GM23338 (cell line): ENCODE measurements around the gene H1-8. TPM values are rescaled to one million over a fixed set of nuclear protein-coding genes. Genes with fewer than 3 reads are reported as not detected.
"Not testable (repeated sequence)": the region's sequence is repeated elsewhere in the genome, so short reads cannot be mapped to it uniquely, and the experiment has no call there.

Experiments used
- ATAC-seq: fragments of 200-7000 bp; cut with Tn5 transposase; 3 replicates; pipeline ENCODE4 v1.9.1; 2020
- DNase-seq: peaks from one replicate; pipeline ENCODE4 v3.0.0-alpha.2; 2015; ENCODE audit warnings: low spot score
- H2AFZ ChIP-seq: fragments of 200-600 bp; sonication (generic); 2 replicates; pipeline ENCODE4 v1.8.0; 2016; ENCODE audit warnings: antibody characterized with exemption, mild to moderate bottlenecking, moderate library complexity
- H3F3A ChIP-seq: fragments of 200-600 bp; sonication (generic); replicated peaks from 2 replicates; pipeline ENCODE4 v1.8.0; 2017; ENCODE audit warnings: antibody characterized with exemption, mixed run types, low read depth
- H3K27ac ChIP-seq: fragments of 200-600 bp; sonication (generic); 2 replicates; pipeline ENCODE4 v1.6.1; 2016; ENCODE audit warnings: low read depth
- H3K27me3 ChIP-seq: fragments of 200-600 bp; sonication (generic); 2 replicates; pipeline ENCODE4 v1.8.0; 2016; ENCODE audit warnings: mild to moderate bottlenecking, mixed run types, moderate library complexity; ENCODE audit not compliant: insufficient read depth
- H3K36me3 ChIP-seq: fragments of 200-600 bp; sonication (generic); 2 replicates; pipeline ENCODE4 v1.8.0; 2016; ENCODE audit warnings: mild to moderate bottlenecking; ENCODE audit not compliant: insufficient read depth
- H3K4me1 ChIP-seq: fragments of 200-600 bp; sonication (generic); 2 replicates; pipeline ENCODE4 v1.8.0; 2016; ENCODE audit warnings: mild to moderate bottlenecking, moderate library complexity; ENCODE audit not compliant: insufficient read depth
- H3K4me2 ChIP-seq: fragments of 200-600 bp; sonication (generic); 2 replicates; pipeline ENCODE4 v1.7.1; 2017; ENCODE audit warnings: mixed run types
- H3K4me3 ChIP-seq: fragments of 200-600 bp; sonication (generic); 2 replicates; pipeline ENCODE4 v1.6.1; 2016; ENCODE audit warnings: mixed run types
- H3K79me2 ChIP-seq: fragments of 200-600 bp; sonication (generic); replicated peaks from 2 replicates; pipeline ENCODE4 v1.8.0; 2017; ENCODE audit warnings: mild to moderate bottlenecking; ENCODE audit not compliant: insufficient read depth
- H3K9me2 ChIP-seq: fragments of 200-600 bp; sonication (generic); 2 replicates; pipeline ENCODE4 v1.8.0; 2017; ENCODE audit not compliant: insufficient read depth
- H4K20me1 ChIP-seq: fragments of 200-600 bp; sonication (generic); replicated peaks from 2 replicates; pipeline ENCODE4 v1.8.0; 2017; ENCODE audit warnings: mild to moderate bottlenecking; ENCODE audit not compliant: insufficient read depth
- H3K27ac Mint-ChIP-seq: 2 replicates; pipeline ENCODE4 v1.8.0; 2020; ENCODE audit warnings: inconsistent platforms, mild to moderate bottlenecking, moderate library complexity, mixed read lengths
- H3K27me3 Mint-ChIP-seq: 3 replicates; pipeline ENCODE4 v1.8.0; 2022; ENCODE audit warnings: low read depth, mild to moderate bottlenecking, moderate library complexity, mixed read lengths, inconsistent platforms; ENCODE audit not compliant: insufficient read depth, poor library complexity
- H3K36me3 Mint-ChIP-seq: 3 replicates; pipeline ENCODE4 v1.8.0; 2021; ENCODE audit warnings: low read depth, mild to moderate bottlenecking, inconsistent platforms, moderate library complexity, mixed read lengths
- H3K4me1 Mint-ChIP-seq: 3 replicates; pipeline ENCODE4 v1.8.0; 2020; ENCODE audit warnings: mild to moderate bottlenecking, inconsistent platforms, mixed read lengths
- H3K4me3 Mint-ChIP-seq: 3 replicates; pipeline ENCODE4 v1.8.0; 2021; ENCODE audit warnings: moderate library complexity, mild to moderate bottlenecking, inconsistent platforms, mixed read lengths
- H3K9me3 Mint-ChIP-seq: 3 replicates; pipeline ENCODE4 v1.8.0; 2020; ENCODE audit warnings: moderate library complexity, mild to moderate bottlenecking, inconsistent platforms, mixed read lengths
- NANOG ChIP-seq: IDR thresholded peaks from 2 replicates; pipeline ENCODE4 v1.6.1; 2016; ENCODE audit warnings: antibody characterized with exemption, borderline replicate concordance
- polyA plus RNA-seq: library from polyadenylated mRNA; unstranded; fragments of >200 nt; fragmentation: Nextera tagmentation; extraction: Ambion mirVana; gene quantifications from 2 replicates; pipeline ENCODE4 v1.2.1, GENCODE V29; 2016
- total RNA-seq: library from RNA; depleted of rRNA; stranded (reverse); fragments of >200 nt; shearing (Covaris generic); gene quantifications from 2 replicates; pipeline ENCODE4 v1.2.3, GENCODE V29; 2014
- TF ChIP-seq, protein P1 (sequence below): fragments of 250-450 bp; sonication (Bioruptor Pico); IDR thresholded peaks from 2 replicates; pipeline ENCODE4 v1.5.0; 2020; ENCODE audit warnings: mild to moderate bottlenecking, moderate library complexity

H1-8 gene
- total and polyA plus RNA-seq, 2 experiments from 2014 or later, result not detected

DNA sequence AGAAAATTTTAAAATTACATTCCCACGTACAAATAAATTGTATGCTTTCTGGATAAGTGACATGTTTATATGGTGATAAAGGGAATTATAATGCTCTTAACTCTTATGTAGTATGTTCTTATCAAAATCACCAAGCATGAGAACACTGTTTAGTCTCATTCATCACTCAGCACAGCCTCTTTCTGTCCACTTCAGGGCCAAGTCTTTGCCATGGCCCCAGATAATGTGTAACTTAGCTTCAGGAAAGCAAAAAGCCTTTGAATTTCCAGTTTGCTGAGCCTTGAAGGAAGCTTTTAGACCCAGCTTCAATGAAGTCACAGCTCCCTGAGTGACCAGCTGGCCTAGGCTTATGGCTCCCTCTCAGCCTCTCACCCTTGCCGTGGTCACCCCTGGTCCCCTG lies 45.1 kb upstream of the H1-8 start:
- not testable (repeated sequence) for H3F3A ChIP-seq, H3K27ac ChIP-seq
- H3K36me3 Mint-ChIP-seq, result peaks cover 16% of the 10 kb centered on the region

DNA sequence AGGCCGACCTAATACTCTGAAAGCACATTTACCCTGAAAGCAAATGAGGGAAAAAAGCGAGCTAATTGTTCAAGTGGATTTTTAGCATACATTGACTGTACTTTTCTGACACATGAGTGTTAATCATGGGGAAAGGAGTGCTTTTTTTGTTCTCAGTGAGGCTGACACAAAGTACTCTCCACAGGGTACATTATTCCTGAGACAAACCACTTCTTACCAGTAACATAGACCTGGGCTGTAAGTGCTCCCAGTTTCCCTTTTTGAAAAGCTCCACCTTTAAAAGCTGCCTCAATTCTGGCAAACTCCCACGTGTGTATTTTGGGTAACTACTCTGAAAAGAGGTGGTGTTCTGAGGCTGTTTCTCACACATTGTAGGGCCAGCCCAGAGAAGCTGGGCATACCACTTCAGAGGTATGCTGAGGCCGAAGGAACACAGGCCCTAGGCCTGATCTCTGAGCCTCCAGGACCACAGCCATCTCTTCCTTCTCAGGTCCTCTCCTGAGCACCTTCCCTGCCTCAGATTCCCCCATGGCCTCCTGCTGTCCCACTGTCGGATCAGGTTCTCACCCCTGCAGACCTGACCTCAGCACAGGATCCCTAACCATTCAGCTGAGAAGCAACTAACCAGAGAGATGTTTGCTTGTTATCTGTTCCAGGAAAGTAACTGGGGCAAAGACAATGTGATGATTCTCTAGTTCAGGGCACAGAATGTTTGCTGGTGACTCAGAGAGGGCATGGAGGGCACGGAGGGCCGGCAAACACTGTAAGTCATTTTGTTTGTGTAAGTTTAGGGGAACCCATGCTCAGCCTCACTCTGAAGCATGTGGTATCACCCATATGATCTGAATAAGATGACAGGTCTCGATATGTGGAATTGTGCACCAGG lies 44.1 kb upstream of the H1-8 start:
- H3K27me3 Mint-ChIP-seq, H2AFZ ChIP-seq, H3K4me2 ChIP-seq, ATAC-seq, H3K27ac ChIP-seq, H3F3A ChIP-seq, H3K79me2 ChIP-seq, H4K20me1 ChIP-seq, H3K9me2 ChIP-seq, H3K36me3 ChIP-seq, DNase-seq, H3K27me3 ChIP-seq, H3K4me3 Mint-ChIP-seq, H3K4me3 ChIP-seq, H3K9me3 Mint-ChIP-seq, H3K4me1 ChIP-seq: not testable (repeated sequence)
- Mint-ChIP-seq H3K4me1 (peaks cover 16% of the 10 kb centered on the region), H3K36me3 (peaks cover 16% of the 10 kb centered on the region), H3K27ac (0 out of 2 replicates have a peak overlapping the region, but pooled peaks have one; percentile 44)

More for the DNA sequence above, 45.1 kb upstream of the H1-8 start:
- DNase-seq, H4K20me1 ChIP-seq, H3K9me2 ChIP-seq, H3K36me3 ChIP-seq, H3K4me1 ChIP-seq, H2AFZ ChIP-seq, H3K4me2 ChIP-seq, H3K79me2 ChIP-seq, H3K4me3 Mint-ChIP-seq, H3K9me3 Mint-ChIP-seq, H3K27ac Mint-ChIP-seq, H3K4me3 ChIP-seq, H3K27me3 ChIP-seq, ATAC-seq: not testable (repeated sequence)
- peaks cover 16% of the 10 kb centered on the region for H3K4me1 Mint-ChIP-seq
- peaks cover 11% of the 10 kb centered on the region for H3K27me3 Mint-ChIP-seq

- not testable (repeated sequence) for H3K79me2 ChIP-seq, H4K20me1 ChIP-seq, ATAC-seq, H3K4me1 ChIP-seq, H3K9me3 Mint-ChIP-seq, H3K4me3 Mint-ChIP-seq, DNase-seq, H3K4me3 ChIP-seq, H3K27ac Mint-ChIP-seq, H3K36me3 ChIP-seq, H3K27me3 Mint-ChIP-seq, H2AFZ ChIP-seq, H3K4me2 ChIP-seq, H3K27ac ChIP-seq, H3F3A ChIP-seq, H3K27me3 ChIP-seq, H3K9me2 ChIP-seq
- peaks cover 13% of the 10 kb centered on the region for H3K4me1 Mint-ChIP-seq
- H3K36me3 Mint-ChIP-seq, result peaks cover 16% of the 10 kb centered on the region
Measured at GRCh38 chr3:129499604-129500333, 43.2 kb upstream of the H1-8 start.

GRCh38 chr3:129500334-129500658 lies 42.7 kb upstream of the H1-8 start:
- Histone ChIP-seq H3K27ac (no peak overlapping the region), H2AFZ (no peak overlapping the region), H3K4me3 (no peak overlapping the region), H3K36me3 (no peaks in the 10 kb centered on the region), H3K4me1 (peaks cover 3% of the 10 kb centered on the region; the same call in 1 of the 2 replicates), H3F3A (no peaks in the 10 kb centered on the region; the same call in 1 of the 2 replicates), H4K20me1 (no peaks in the 10 kb centered on the region; the same call in 1 of the 2 replicates), H3K9me2 (no peaks in the 10 kb centered on the region), H3K79me2 (no peaks in the 10 kb centered on the region), H3K27me3 (no peaks in the 10 kb centered on the region), H3K4me2 (no peak overlapping the region)
- Mint-ChIP-seq H3K9me3 (no peaks in the 10 kb centered on the region), H3K4me3 (no peak overlapping the region), H3K4me1 (peaks cover 12% of the 10 kb centered on the region), H3K27ac (no peak overlapping the region), H3K36me3 (peaks cover 16% of the 10 kb centered on the region), H3K27me3 (peaks cover 7% of the 10 kb centered on the region)
- DNase-seq (no peak), ATAC-seq (no peak)
- TF ChIP-seq, protein P1, sequence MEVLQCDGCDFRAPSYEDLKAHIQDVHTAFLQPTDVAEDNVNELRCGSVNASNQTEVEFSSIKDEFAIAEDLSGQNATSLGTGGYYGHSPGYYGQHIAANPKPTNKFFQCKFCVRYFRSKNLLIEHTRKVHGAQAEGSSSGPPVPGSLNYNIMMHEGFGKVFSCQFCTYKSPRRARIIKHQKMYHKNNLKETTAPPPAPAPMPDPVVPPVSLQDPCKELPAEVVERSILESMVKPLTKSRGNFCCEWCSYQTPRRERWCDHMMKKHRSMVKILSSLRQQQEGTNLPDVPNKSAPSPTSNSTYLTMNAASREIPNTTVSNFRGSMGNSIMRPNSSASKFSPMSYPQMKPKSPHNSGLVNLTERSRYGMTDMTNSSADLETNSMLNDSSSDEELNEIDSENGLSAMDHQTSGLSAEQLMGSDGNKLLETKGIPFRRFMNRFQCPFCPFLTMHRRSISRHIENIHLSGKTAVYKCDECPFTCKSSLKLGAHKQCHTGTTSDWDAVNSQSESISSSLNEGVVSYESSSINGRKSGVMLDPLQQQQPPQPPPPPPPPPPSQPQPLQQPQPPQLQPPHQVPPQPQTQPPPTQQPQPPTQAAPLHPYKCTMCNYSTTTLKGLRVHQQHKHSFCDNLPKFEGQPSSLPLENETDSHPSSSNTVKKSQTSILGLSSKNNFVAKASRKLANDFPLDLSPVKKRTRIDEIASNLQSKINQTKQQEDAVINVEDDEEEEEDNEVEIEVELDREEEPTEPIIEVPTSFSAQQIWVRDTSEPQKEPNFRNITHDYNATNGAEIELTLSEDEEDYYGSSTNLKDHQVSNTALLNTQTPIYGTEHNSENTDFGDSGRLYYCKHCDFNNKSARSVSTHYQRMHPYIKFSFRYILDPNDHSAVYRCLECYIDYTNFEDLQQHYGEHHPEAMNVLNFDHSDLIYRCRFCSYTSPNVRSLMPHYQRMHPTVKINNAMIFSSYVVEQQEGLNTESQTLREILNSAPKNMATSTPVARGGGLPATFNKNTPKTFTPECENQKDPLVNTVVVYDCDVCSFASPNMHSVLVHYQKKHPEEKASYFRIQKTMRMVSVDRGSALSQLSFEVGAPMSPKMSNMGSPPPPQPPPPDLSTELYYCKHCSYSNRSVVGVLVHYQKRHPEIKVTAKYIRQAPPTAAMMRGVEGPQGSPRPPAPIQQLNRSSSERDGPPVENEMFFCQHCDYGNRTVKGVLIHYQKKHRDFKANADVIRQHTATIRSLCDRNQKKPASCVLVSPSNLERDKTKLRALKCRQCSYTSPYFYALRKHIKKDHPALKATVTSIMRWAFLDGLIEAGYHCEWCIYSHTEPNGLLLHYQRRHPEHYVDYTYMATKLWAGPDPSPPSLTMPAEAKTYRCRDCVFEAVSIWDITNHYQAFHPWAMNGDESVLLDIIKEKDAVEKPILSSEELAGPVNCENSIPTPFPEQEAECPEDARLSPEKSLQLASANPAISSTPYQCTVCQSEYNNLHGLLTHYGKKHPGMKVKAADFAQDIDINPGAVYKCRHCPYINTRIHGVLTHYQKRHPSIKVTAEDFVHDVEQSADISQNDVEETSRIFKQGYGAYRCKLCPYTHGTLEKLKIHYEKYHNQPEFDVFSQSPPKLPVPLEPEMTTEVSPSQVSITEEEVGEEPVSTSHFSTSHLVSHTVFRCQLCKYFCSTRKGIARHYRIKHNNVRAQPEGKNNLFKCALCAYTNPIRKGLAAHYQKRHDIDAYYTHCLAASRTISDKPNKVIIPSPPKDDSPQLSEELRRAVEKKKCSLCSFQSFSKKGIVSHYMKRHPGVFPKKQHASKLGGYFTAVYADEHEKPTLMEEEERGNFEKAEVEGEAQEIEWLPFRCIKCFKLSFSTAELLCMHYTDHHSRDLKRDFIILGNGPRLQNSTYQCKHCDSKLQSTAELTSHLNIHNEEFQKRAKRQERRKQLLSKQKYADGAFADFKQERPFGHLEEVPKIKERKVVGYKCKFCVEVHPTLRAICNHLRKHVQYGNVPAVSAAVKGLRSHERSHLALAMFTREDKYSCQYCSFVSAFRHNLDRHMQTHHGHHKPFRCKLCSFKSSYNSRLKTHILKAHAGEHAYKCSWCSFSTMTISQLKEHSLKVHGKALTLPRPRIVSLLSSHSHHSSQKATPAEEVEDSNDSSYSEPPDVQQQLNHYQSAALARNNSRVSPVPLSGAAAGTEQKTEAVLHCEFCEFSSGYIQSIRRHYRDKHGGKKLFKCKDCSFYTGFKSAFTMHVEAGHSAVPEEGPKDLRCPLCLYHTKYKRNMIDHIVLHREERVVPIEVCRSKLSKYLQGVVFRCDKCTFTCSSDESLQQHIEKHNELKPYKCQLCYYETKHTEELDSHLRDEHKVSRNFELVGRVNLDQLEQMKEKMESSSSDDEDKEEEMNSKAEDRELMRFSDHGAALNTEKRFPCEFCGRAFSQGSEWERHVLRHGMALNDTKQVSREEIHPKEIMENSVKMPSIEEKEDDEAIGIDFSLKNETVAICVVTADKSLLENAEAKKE (CRISPR knock-in tag), result no peak
- TF ChIP-seq NANOG, result no peak
